Smooth muscle cell (in vitro differentiated cells): ENCODE data around the gene VWF. TPM values are rescaled to one million over a fixed set of nuclear protein-coding genes. Genes with fewer than 3 reads are reported as not detected.
"Not testable (repeated sequence)": the region's sequence is repeated elsewhere in the genome, so short reads cannot be mapped to it uniquely, and the experiment has no call there.

Source experiments
- DNase-seq: peaks from one replicate; lab custom pipeline; 2025; ENCODE audit not compliant: unreplicated experiment; lab: John Stamatoyannopoulos, UW
- H2AFZ ChIP-seq: fragments of 200-600 bp; sonication (generic); 2 replicates; pipeline ENCODE4 v1.6.0; 2016; ENCODE audit warnings: antibody characterized with exemption, low read depth, mild to moderate bottlenecking
- H3F3A ChIP-seq: fragments of 200-600 bp; sonication (generic); 2 replicates; pipeline ENCODE4 v1.6.0; 2017; ENCODE audit warnings: antibody characterized with exemption, low read depth
- H3K27ac ChIP-seq: fragments of 200-600 bp; sonication (generic); 2 replicates; pipeline ENCODE4 v1.5.1; 2016; ENCODE audit warnings: low read depth, mild to moderate bottlenecking
- H3K27me3 ChIP-seq: fragments of 200-600 bp; sonication (generic); 2 replicates; pipeline ENCODE4 v1.6.1; 2016; ENCODE audit warnings: low read depth, mild to moderate bottlenecking
- H3K36me3 ChIP-seq: fragments of 200-600 bp; sonication (generic); 2 replicates; pipeline ENCODE4 v1.5.1; 2016; ENCODE audit warnings: low read depth
- H3K4me1 ChIP-seq: fragments of 200-600 bp; sonication (generic); 2 replicates; pipeline ENCODE4 v1.5.1; 2016; ENCODE audit warnings: low read depth
- H3K4me2 ChIP-seq: fragments of 200-600 bp; sonication (generic); 2 replicates; pipeline ENCODE4 v1.6.0; 2016; ENCODE audit warnings: mild to moderate bottlenecking
- H3K4me3 ChIP-seq: fragments of 200-600 bp; sonication (generic); 2 replicates; pipeline ENCODE4 v1.5.1; 2016; ENCODE audit warnings: mild to moderate bottlenecking
- H3K79me2 ChIP-seq: fragments of 200-600 bp; sonication (generic); 2 replicates; pipeline ENCODE4 v1.6.0; 2016; ENCODE audit warnings: low read depth, mild to moderate bottlenecking
- H3K9ac ChIP-seq: fragments of 200-600 bp; sonication (generic); 2 replicates; pipeline ENCODE4 v1.6.0; 2016; ENCODE audit warnings: low read depth
- H3K9me3 ChIP-seq: fragments of 200-600 bp; sonication (generic); replicated peaks from 2 replicates; pipeline ENCODE4 v1.5.1; 2016; ENCODE audit warnings: low read depth
- H4K20me1 ChIP-seq: fragments of 200-600 bp; sonication (generic); 2 replicates; pipeline ENCODE4 v1.6.0; 2016; ENCODE audit warnings: low read depth
- WGBS: methylation state at CpG from one replicate; pipeline ENCODE4 v1.1.7; 2016; ENCODE audit warnings: low lambda C conversion rate; 5-methylcytosine and 5-hydroxymethylcytosine counted together
- polyA plus RNA-seq: library from polyadenylated mRNA; unstranded; fragments of >200 nt; fragmentation: Nextera tagmentation; extraction: Ambion mirVana; gene quantifications from 2 replicates; pipeline ENCODE4 v1.2.1, GENCODE V29; 2016
- total RNA-seq: library from RNA; depleted of rRNA; stranded (reverse); fragments of >200 nt; gene quantifications from 2 replicates; pipeline ENCODE4 v1.2.3, GENCODE V29; 2014
- TF ChIP-seq, protein P1 (sequence below): fragments of 200-600 bp; sonication (generic); IDR thresholded peaks from 2 replicates; pipeline ENCODE4 v1.5.1; 2017; ENCODE audit warnings: borderline replicate concordance, mild to moderate bottlenecking, antibody characterized with exemption; ENCODE audit not compliant: insufficient read depth, poor library complexity, severe bottlenecking

Gene VWF
- total and polyA plus RNA-seq, 2 experiments from 2014 or later, result 0.19 TPM; not detected in 1

DNA sequence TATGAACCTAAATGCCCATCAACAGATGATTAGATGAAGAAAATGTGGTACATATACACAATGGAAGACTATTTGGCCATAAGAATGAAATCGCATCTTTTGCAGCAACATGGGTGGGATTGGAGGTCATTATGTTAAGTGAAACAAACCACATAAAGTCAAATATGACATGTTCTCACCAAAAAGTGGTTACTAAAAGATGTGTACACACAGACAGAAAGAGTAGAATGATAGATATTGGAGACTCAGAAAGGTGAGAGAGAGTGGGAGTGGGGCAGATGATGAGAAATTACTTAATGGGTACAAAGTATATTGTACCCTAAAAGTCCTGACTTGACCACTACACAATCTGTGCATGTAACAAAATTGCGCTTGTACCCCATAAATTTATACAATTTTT, 19.6 kb downstream of the VWF start:
- Histone ChIP-seq H3K4me2 (no peak overlapping the region), H3K27ac (no peak overlapping the region), H3K9ac (no peak overlapping the region), H3K4me1 (no peaks in the 10 kb centered on the region), H3K79me2 (no peaks in the 10 kb centered on the region), H3K9me3 (no peaks in the 10 kb centered on the region), H3K36me3 (no peaks in the 10 kb centered on the region), H2AFZ (no peak overlapping the region), H3K4me3 (no peak overlapping the region), H4K20me1 (no peaks in the 10 kb centered on the region), H3K27me3 (no peaks in the 10 kb centered on the region), H3F3A (no peaks in the 10 kb centered on the region)
- TF ChIP-seq, protein P1, sequence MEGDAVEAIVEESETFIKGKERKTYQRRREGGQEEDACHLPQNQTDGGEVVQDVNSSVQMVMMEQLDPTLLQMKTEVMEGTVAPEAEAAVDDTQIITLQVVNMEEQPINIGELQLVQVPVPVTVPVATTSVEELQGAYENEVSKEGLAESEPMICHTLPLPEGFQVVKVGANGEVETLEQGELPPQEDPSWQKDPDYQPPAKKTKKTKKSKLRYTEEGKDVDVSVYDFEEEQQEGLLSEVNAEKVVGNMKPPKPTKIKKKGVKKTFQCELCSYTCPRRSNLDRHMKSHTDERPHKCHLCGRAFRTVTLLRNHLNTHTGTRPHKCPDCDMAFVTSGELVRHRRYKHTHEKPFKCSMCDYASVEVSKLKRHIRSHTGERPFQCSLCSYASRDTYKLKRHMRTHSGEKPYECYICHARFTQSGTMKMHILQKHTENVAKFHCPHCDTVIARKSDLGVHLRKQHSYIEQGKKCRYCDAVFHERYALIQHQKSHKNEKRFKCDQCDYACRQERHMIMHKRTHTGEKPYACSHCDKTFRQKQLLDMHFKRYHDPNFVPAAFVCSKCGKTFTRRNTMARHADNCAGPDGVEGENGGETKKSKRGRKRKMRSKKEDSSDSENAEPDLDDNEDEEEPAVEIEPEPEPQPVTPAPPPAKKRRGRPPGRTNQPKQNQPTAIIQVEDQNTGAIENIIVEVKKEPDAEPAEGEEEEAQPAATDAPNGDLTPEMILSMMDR, result no peak
- no peak for DNase-seq
- 100% methylated on average over 2 of the region's 2 CpGs for WGBS

DNA sequence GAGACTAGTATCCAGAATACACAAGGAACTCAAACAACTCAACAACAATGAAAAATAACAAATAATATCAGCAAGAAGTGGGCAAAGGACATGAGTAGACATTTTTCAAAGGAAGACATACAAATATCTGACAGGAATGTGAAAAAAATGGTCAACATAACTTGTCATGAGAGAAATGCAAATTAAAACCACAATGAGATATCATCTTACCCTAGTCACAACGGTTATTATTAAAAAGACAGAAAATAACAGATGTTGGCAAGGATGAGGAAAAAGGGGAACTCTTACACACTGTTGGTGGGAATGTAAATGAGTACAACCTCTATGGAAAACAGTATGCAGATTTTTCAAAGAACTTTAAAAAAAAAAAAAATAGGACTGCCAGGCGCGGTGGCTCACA, 20.4 kb downstream of the VWF start:
- DNase-seq, result no peak
- Histone ChIP-seq H3K9ac (no peak overlapping the region), H2AFZ (no peak overlapping the region), H3K4me1 (no peaks in the 10 kb centered on the region), H3K27me3 (no peaks in the 10 kb centered on the region), H4K20me1 (no peaks in the 10 kb centered on the region), H3K4me3 (no peak overlapping the region), H3F3A (no peaks in the 10 kb centered on the region), H3K36me3 (no peaks in the 10 kb centered on the region), H3K79me2 (no peaks in the 10 kb centered on the region), H3K27ac (no peak overlapping the region), H3K9me3 (no peaks in the 10 kb centered on the region), H3K4me2 (no peak overlapping the region)
- 90% methylated on average over 3 of the region's 3 CpGs for WGBS
- TF ChIP-seq, protein P1, result no peak

DNA sequence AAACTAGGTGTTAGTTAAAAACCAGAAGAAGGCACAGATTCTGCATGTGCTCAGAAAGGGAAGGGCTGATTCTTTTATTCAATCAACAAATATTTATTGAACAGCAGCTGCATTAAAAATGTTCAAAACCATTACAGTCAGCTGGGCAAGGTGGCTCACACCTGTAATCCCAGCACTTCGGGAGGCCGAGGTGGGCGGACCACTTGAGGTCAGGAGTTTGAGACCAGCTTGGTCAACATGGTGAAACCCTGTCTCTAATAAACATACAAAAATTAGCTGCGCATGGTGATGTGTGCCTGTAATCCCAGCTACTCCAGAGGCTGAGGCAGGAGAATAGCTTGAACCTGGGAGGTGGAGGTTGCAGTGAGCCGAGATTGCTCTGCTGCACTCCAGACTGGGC, 22.4 kb downstream of the VWF start:
- not testable (repeated sequence) for DNase-seq, H3K4me3 ChIP-seq, H3K4me1 ChIP-seq, H3K79me2 ChIP-seq, H3K9me3 ChIP-seq, H4K20me1 ChIP-seq, H3F3A ChIP-seq, H3K27ac ChIP-seq, H3K4me2 ChIP-seq, H2AFZ ChIP-seq, H3K36me3 ChIP-seq, H3K27me3 ChIP-seq, H3K9ac ChIP-seq
- WGBS, result 98% methylated on average over 5 of the region's 5 CpGs

DNA sequence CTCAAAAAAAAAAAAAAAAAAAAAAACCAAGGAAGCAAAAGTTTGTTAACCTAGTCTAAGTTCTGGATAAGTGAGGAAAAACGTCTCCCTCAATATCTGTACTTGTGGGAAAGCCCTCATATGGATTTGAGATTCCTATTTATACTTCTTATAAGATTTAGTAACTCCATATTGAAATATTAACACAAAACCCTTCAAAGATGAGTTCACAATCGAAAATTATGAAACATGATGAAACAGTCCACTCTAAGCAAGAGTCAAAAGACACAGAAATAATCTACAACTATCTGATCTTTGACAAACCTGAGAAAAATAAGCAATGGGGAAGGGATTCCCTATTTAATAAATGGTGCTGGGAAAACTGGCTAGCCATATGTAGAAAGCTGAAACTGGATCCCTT, 25.2 kb downstream of the VWF start:
- Histone ChIP-seq H3K4me3 (no peak overlapping the region), H3K36me3 (no peaks in the 10 kb centered on the region), H3K9me3 (no peaks in the 10 kb centered on the region), H3K9ac (no peak overlapping the region), H3F3A (no peaks in the 10 kb centered on the region), H3K27ac (no peak overlapping the region), H2AFZ (no peak overlapping the region), H3K4me1 (no peaks in the 10 kb centered on the region), H3K79me2 (no peaks in the 10 kb centered on the region), H3K27me3 (no peaks in the 10 kb centered on the region), H4K20me1 (no peaks in the 10 kb centered on the region), H3K4me2 (no peak overlapping the region)
- DNase-seq, result no peak
- TF ChIP-seq, protein P1, result no peak
- WGBS, result 79% methylated on average over 2 of the region's 2 CpGs
